ENCODE data around the gene RUNX2. TPM values are rescaled to one million over a fixed set of nuclear protein-coding genes. Genes with fewer than 3 reads are reported as not detected.

RUNX2 gene
- total RNA-seq, 2 experiments from 2014 or later: 0.27 to 0.44 TPM

GRCh38 chr6:45535933-45536332 is 207.8 kb downstream of the RUNX2 start:
- H3K9me3 ChIP-seq (ENCODE audit: low read length): no peaks in the 10 kb centered on the region
- no peak overlapping the region for H3K4me2 ChIP-seq (ENCODE audit: low read length)
- H3K9me2 ChIP-seq (ENCODE audit: insufficient read depth, low read length): no peaks in the 10 kb centered on the region
- CTCF ChIA-PET (ENCODE audit: unreplicated experiment): no interaction called here
- no peaks in the 10 kb centered on the region for H3K4me1 ChIP-seq (ENCODE audit: insufficient read depth, low read length, poor library complexity, severe bottlenecking)
- no peak overlapping the region for H2AFZ ChIP-seq (ENCODE audit: low read length)
- no peaks in the 10 kb centered on the region for H4K20me1 ChIP-seq (ENCODE audit: insufficient read depth, low read length)
- BruUV-seq (replicated peaks): no TSS peak
- no peak overlapping the region for H3K4me3 ChIP-seq (ENCODE audit: low read depth, low read length, poor library complexity, severe bottlenecking)
- no peak overlapping the region for H3K27ac ChIP-seq (ENCODE audit: low read depth, low read length, poor library complexity, severe bottlenecking)
- H3K36me3 ChIP-seq (ENCODE audit: insufficient read depth, low read length): no peaks in the 10 kb centered on the region
- no peaks in the 10 kb centered on the region for H3K79me2 ChIP-seq (ENCODE audit: insufficient read depth, low read depth, low read length)
- no peak for TF ChIP-seq CTCF (conservative IDR thresholded peaks at IDR 0.05; ENCODE audit: low read length)
- no peak for TF ChIP-seq EZH2phosphoT487 (IDR thresholded peaks at IDR 0.05; ENCODE audit: borderline replicate concordance, low read depth, low read length)
- POLR2A ChIA-PET: no interaction called here
- intact Hi-C loops (cut with micrococcal nuclease; ENCODE audit: unreplicated experiment): no loop called here
- DNase-seq (ENCODE audit: low spot score): no peak

- Histone ChIP-seq H2AFZ (ENCODE audit: low read length) (no peak overlapping the region), H3K79me2 (ENCODE audit: insufficient read depth, low read depth, low read length) (no peaks in the 10 kb centered on the region), H3K4me3 (ENCODE audit: low read depth, low read length, poor library complexity, severe bottlenecking) (no peak overlapping the region), H3K36me3 (ENCODE audit: insufficient read depth, low read length) (no peaks in the 10 kb centered on the region), H3K9me3 (ENCODE audit: low read length) (no peaks in the 10 kb centered on the region), H3K27ac (ENCODE audit: low read depth, low read length, poor library complexity, severe bottlenecking) (no peak overlapping the region), H3K4me1 (ENCODE audit: insufficient read depth, low read length, poor library complexity, severe bottlenecking) (no peaks in the 10 kb centered on the region), H3K4me2 (ENCODE audit: low read length) (no peak overlapping the region), H4K20me1 (ENCODE audit: insufficient read depth, low read length) (no peaks in the 10 kb centered on the region), H3K9me2 (ENCODE audit: insufficient read depth, low read length) (no peaks in the 10 kb centered on the region)
- no TSS peak for BruUV-seq (replicated peaks)
- no peak for DNase-seq (ENCODE audit: low spot score)
- ChIA-PET POLR2A (no interaction called here), CTCF (ENCODE audit: unreplicated experiment) (no interaction called here)
- no peak for TF ChIP-seq CTCF (conservative IDR thresholded peaks at IDR 0.05; ENCODE audit: low read length)
- no peak for TF ChIP-seq EZH2phosphoT487 (IDR thresholded peaks at IDR 0.05; ENCODE audit: borderline replicate concordance, low read depth, low read length)
- intact Hi-C loops (cut with micrococcal nuclease; ENCODE audit: unreplicated experiment): no loop called here
These were observed 209.4 kb downstream of the RUNX2 start for GRCh38 chr6:45537539-45537938.

- no peak overlapping the region for H3K4me2 ChIP-seq (ENCODE audit: low read length)
- ChIA-PET CTCF (ENCODE audit: unreplicated experiment) (no interaction called here), POLR2A (no interaction called here)
- no peaks in the 10 kb centered on the region for H4K20me1 ChIP-seq (ENCODE audit: insufficient read depth, low read length)
- no peaks in the 10 kb centered on the region for H3K9me2 ChIP-seq (ENCODE audit: insufficient read depth, low read length)
- no peak overlapping the region for H2AFZ ChIP-seq (ENCODE audit: low read length)
- H3K36me3 ChIP-seq (ENCODE audit: insufficient read depth, low read length): no peaks in the 10 kb centered on the region
- H3K4me1 ChIP-seq (ENCODE audit: insufficient read depth, low read length, poor library complexity, severe bottlenecking): no peaks in the 10 kb centered on the region
- intact Hi-C loops (cut with micrococcal nuclease; ENCODE audit: unreplicated experiment): no loop called here
- no TSS peak for BruUV-seq (replicated peaks)
- H3K79me2 ChIP-seq (ENCODE audit: insufficient read depth, low read depth, low read length): no peaks in the 10 kb centered on the region
- no peak overlapping the region for H3K4me3 ChIP-seq (ENCODE audit: low read depth, low read length, poor library complexity, severe bottlenecking)
- no peak for DNase-seq (ENCODE audit: low spot score)
- H3K27ac ChIP-seq (ENCODE audit: low read depth, low read length, poor library complexity, severe bottlenecking): no peak overlapping the region
- no peak for TF ChIP-seq CTCF (conservative IDR thresholded peaks at IDR 0.05; ENCODE audit: low read length)
- TF ChIP-seq EZH2phosphoT487 (IDR thresholded peaks at IDR 0.05; ENCODE audit: borderline replicate concordance, low read depth, low read length): no peak
- no peaks in the 10 kb centered on the region for H3K9me3 ChIP-seq (ENCODE audit: low read length)
These were observed 210.8 kb downstream of the RUNX2 start for GRCh38 chr6:45538641-45539547.

Data from OCI-LY7 (cell line).